H1 (cell line): ENCODE results near the gene UBP1. TPM values are rescaled to one million over a fixed set of nuclear protein-coding genes. Genes with fewer than 3 reads are reported as not detected.

ENCODE experiments used
- CTCF ChIA-PET: fragments of 300-600 bp; sonication (Branson Sonifier 250); formaldehyde crosslinking; loops from one replicate; lab custom pipeline; 2021; ENCODE audit not compliant: partially characterized antibody; lab: Charles Lee
- POLR2A ChIA-PET: fragments of 300-600 bp; sonication (Branson Sonifier 250); formaldehyde crosslinking; loops from one replicate; lab custom pipeline; 2021; ENCODE audit warnings: inconsistent platforms; ENCODE audit not compliant: partially characterized antibody; lab: Charles Lee
- DNase-seq, 2 experiments: peaks; one replicate each; pipeline versions ENCODE4 v3.0.0 to v3.0.0-alpha.2; 2010 to 2022; ENCODE audit warnings: low spot score in 2 of 2, low read depth in 1 of 2, mixed read lengths in 1 of 2
- FAIRE-seq: peaks from 2 replicates; lab custom pipeline; 2011; peaks lifted over from hg19 to GRCh38; lab: Jason Lieb, UNC
- H2AFZ ChIP-seq: 2 replicates; pipeline ENCODE4 v1.8.1; 2012; ENCODE audit warnings: low read length, inconsistent platforms
- H2AK5ac ChIP-seq: 2 replicates; pipeline ENCODE4 v1.6.1; 2013; ENCODE audit warnings: low read depth, low read length
- H2BK120ac ChIP-seq: replicated peaks from 2 replicates; pipeline ENCODE3; 2013; ENCODE audit warnings: low read depth, low read length, inconsistent platforms
- H2BK12ac ChIP-seq: 2 replicates; pipeline ENCODE4 v1.6.1; 2013; ENCODE audit warnings: low read depth, low read length
- H2BK15ac ChIP-seq: 2 replicates; pipeline ENCODE4 v1.6.1; 2013; ENCODE audit warnings: low read length
- H2BK20ac ChIP-seq: 2 replicates; pipeline ENCODE4 v1.6.1; 2013; ENCODE audit warnings: low read length
- H2BK5ac ChIP-seq: 2 replicates; pipeline ENCODE4 v1.6.1; 2013; ENCODE audit warnings: low read depth, low read length
- H3K14ac ChIP-seq: 2 replicates; pipeline ENCODE4 v1.6.1; 2013; ENCODE audit warnings: inconsistent platforms; ENCODE audit not compliant: insufficient read length
- H3K18ac ChIP-seq: 2 replicates; pipeline ENCODE4 v1.6.1; 2013; ENCODE audit warnings: low read length; ENCODE audit errors: extremely low read depth
- H3K23ac ChIP-seq: 2 replicates; pipeline ENCODE4 v1.6.1; 2013; ENCODE audit warnings: inconsistent platforms; ENCODE audit not compliant: insufficient read length
- H3K23me2 ChIP-seq: 2 replicates; pipeline ENCODE4 v1.6.1; 2013; ENCODE audit warnings: low read depth, low read length
- H3K27ac ChIP-seq: 2 replicates; pipeline ENCODE4 v1.6.1; 2011; ENCODE audit warnings: low read depth, low read length, inconsistent platforms
- H3K27me3 ChIP-seq, 4 experiments: replicated peaks in 1 of 4; 1 replicate in 1 of 4; 2 replicates in 3 of 4; pipeline versions ENCODE4 v1.6.1 to v1.8.1; 2011 to 2013; ENCODE audit warnings: low read length in 3 of 4, mild to moderate bottlenecking in 3 of 4, inconsistent platforms in 2 of 4, mixed read lengths in 2 of 4, moderate library complexity in 1 of 4; ENCODE audit not compliant: control insufficient read depth in 3 of 4, insufficient read depth in 3 of 4; ENCODE audit errors: extremely low read depth in 1 of 4
- H3K36me3 ChIP-seq, 4 experiments: 2 replicates each; pipeline versions ENCODE4 v1.6.1 to v1.8.1; 2011 to 2013; ENCODE audit warnings: mild to moderate bottlenecking in 4 of 4, low read length in 3 of 4, moderate library complexity in 2 of 4, control low read depth in 1 of 4, inconsistent platforms in 1 of 4; ENCODE audit not compliant: insufficient read depth in 4 of 4, control insufficient read depth in 2 of 4
- H3K4ac ChIP-seq: replicated peaks from 2 replicates; pipeline ENCODE3; 2013; ENCODE audit warnings: low read length, low read depth, mixed read lengths, inconsistent platforms; ENCODE audit not compliant: insufficient read length
- H3K4me1 ChIP-seq, 4 experiments: replicated peaks in 1 of 4; 1 replicate in 1 of 4; 2 replicates in 3 of 4; pipeline versions ENCODE4 v1.6.1 to v1.8.1; 2011 to 2013; ENCODE audit warnings: low read length in 3 of 4, inconsistent platforms in 2 of 4, mixed read lengths in 1 of 4; ENCODE audit not compliant: insufficient read depth in 4 of 4, control insufficient read depth in 3 of 4
- H3K4me2 ChIP-seq, 2 experiments: 2 replicates each; pipeline versions ENCODE4 v1.6.1 to v1.8.1; 2011 to 2013; ENCODE audit warnings: low read depth in 2 of 2, low read length in 2 of 2, control low read depth in 1 of 2, inconsistent platforms in 1 of 2, mild to moderate bottlenecking in 1 of 2; ENCODE audit not compliant: insufficient read depth in 1 of 2
- H3K4me3 ChIP-seq, 4 experiments: fragments of 200-600, 300-600 bp in 1 of 4; sonication (generic), shearing (Covaris generic), sonication (Bioruptor Twin) in 1 of 4; 2 replicates each; pipeline versions ENCODE4 v1.5.1 to v1.8.1; 2011 to 2016; ENCODE audit warnings: low read length in 4 of 4, low read depth in 3 of 4, control low read depth in 2 of 4, inconsistent platforms in 2 of 4, mild to moderate bottlenecking in 2 of 4, mixed read lengths in 1 of 4, moderate library complexity in 1 of 4; ENCODE audit not compliant: insufficient read depth in 2 of 4; ENCODE audit errors: extremely low read depth in 1 of 4
- H3K56ac ChIP-seq: replicated peaks from 2 replicates; pipeline ENCODE3; 2013; ENCODE audit warnings: low read depth, mild to moderate bottlenecking, mixed read lengths, low read length, inconsistent platforms; ENCODE audit not compliant: insufficient read length
- H3K79me1 ChIP-seq: 2 replicates; pipeline ENCODE4 v1.6.1; 2013; ENCODE audit warnings: low read depth, low read length, control low read depth
- H3K79me2 ChIP-seq, 2 experiments: 2 replicates each; pipeline versions ENCODE4 v1.6.1 to v1.8.1; 2012 to 2013; ENCODE audit warnings: low read length in 2 of 2, mild to moderate bottlenecking in 2 of 2, inconsistent platforms in 1 of 2; ENCODE audit not compliant: insufficient read depth in 2 of 2, control insufficient read depth in 1 of 2
- H3K9ac ChIP-seq, 4 experiments: replicated peaks in 1 of 4; 1 replicate in 1 of 4; 2 replicates in 3 of 4; pipeline versions ENCODE4 v1.6.1 to v1.8.1; 2011 to 2013; ENCODE audit warnings: low read depth in 3 of 4, low read length in 3 of 4, control low read depth in 2 of 4, mild to moderate bottlenecking in 2 of 4, moderate library complexity in 2 of 4, inconsistent platforms in 1 of 4; ENCODE audit errors: extremely low read depth in 1 of 4
- H3K9me3 ChIP-seq, 2 experiments: 2 replicates each; pipeline versions ENCODE4 v1.6.1 to v1.8.1; 2012 to 2013; ENCODE audit warnings: mild to moderate bottlenecking in 2 of 2, moderate library complexity in 2 of 2, control low read depth in 1 of 2, inconsistent platforms in 1 of 2, low read depth in 1 of 2, low read length in 1 of 2, mixed read lengths in 1 of 2; ENCODE audit not compliant: insufficient read depth in 2 of 2
- H4K20me1 ChIP-seq, 2 experiments: replicated peaks in 1 of 2; 2 replicates each; pipeline versions ENCODE3 to v1.8.1; 2011 to 2013; ENCODE audit warnings: inconsistent platforms in 2 of 2, low read length in 2 of 2, mild to moderate bottlenecking in 1 of 2; ENCODE audit not compliant: insufficient read depth in 2 of 2, control insufficient read depth in 1 of 2
- H4K5ac ChIP-seq: 2 replicates; pipeline ENCODE4 v1.6.1; 2013; ENCODE audit warnings: low read length, low read depth, mixed read lengths, inconsistent platforms; ENCODE audit not compliant: insufficient read length
- H4K8ac ChIP-seq: 2 replicates; pipeline ENCODE4 v1.8.0; 2013; ENCODE audit warnings: mild to moderate bottlenecking, moderate library complexity, low read length, inconsistent platforms; ENCODE audit not compliant: insufficient read depth; ENCODE audit errors: extremely low read depth
- H4K91ac ChIP-seq: replicated peaks from 2 replicates; pipeline ENCODE3; 2013; ENCODE audit warnings: low read length, mixed read lengths, inconsistent platforms; ENCODE audit not compliant: insufficient read length
- CHD1 ChIP-seq: IDR thresholded peaks from 2 replicates; pipeline ENCODE4 v1.6.1; 2012; ENCODE audit warnings: low read depth, low read length, improper control_type of control experiment
- EP300 ChIP-seq, 2 experiments: IDR thresholded peaks; 1 replicate in 1 of 2; 2 replicates in 1 of 2; pipeline ENCODE4 v1.6.1; 2011 to 2012; ENCODE audit warnings: low read depth in 2 of 2, low read length in 2 of 2, mild to moderate bottlenecking in 2 of 2, borderline replicate concordance in 1 of 2, inconsistent platforms in 1 of 2, moderate library complexity in 1 of 2
- RAD21 ChIP-seq, 2 experiments: IDR thresholded peaks in 1 of 2; conservative IDR thresholded peaks in 1 of 2; 2 replicates each; pipeline ENCODE4 v1.6.1; 2011; ENCODE audit warnings: low read depth in 2 of 2, low read length in 2 of 2, improper control_type of control experiment in 1 of 2, inconsistent platforms in 1 of 2, mild to moderate bottlenecking in 1 of 2, moderate library complexity in 1 of 2
- USF2 ChIP-seq: IDR thresholded peaks from 2 replicates; pipeline ENCODE4 v1.6.1; 2011; ENCODE audit warnings: low read length, improper control_type of control experiment
- WGBS, 2 experiments: shearing (Covaris generic) in 1 of 2; methylation state at CpG; one replicate each; pipeline versions ENCODE4 v1.1.6 to v1.1.7; 2013 to 2015; ENCODE audit warnings: low lambda C conversion rate in 2 of 2, mixed read lengths in 2 of 2, inconsistent platforms in 1 of 2, low coverage in 1 of 2, missing lambda C conversion rate in 1 of 2; ENCODE audit not compliant: insufficient replicate concordance in 2 of 2, insufficient coverage in 1 of 2, insufficient read length in 1 of 2; ENCODE audit errors: extremely low coverage in 1 of 2, missing lambda C conversion rate in 1 of 2; 5-methylcytosine and 5-hydroxymethylcytosine counted together
- polyA plus RNA-seq, 7 experiments: library from polyadenylated mRNA; depleted of rRNA in 3 of 7; stranded (reverse) in 5 of 7; unstranded in 2 of 7; fragments of >200 nt in 5 of 7; fragments of 200-250 nt in 2 of 7; gene quantifications; 1 replicate in 5 of 7; 2 replicates in 1 of 7; 4 replicates in 1 of 7; pipeline versions ENCODE4 v1.2.1 to v1.2.3, GENCODE V29; 2011 to 2013; ENCODE audit warnings: missing spikeins in 2 of 7, mixed read lengths in 2 of 7
- total RNA-seq: library from RNA; stranded (reverse); fragmentation: NEBNext Ultra II Directional; extraction: Animal tissue kit (Norgen Biotek cat#: 25700); gene quantifications from 2 replicates; pipeline ENCODE4 v1.2.1, GENCODE V29; 2021

Gene UBP1
- total and polyA plus RNA-seq, 2 of the 8 experiments (the other 6 are each of a cell fraction or from before 2014, with no cell fraction given), result 47.3 to 71.9 TPM

GRCh38 chr3:33377489-33377888 is 62.7 kb downstream of the UBP1 start:
- Histone ChIP-seq H3K9ac (no peak overlapping the region), H4K8ac (no peak overlapping the region), H3K18ac (no peak overlapping the region), H2BK120ac (no peak overlapping the region), H2AK5ac (no peak overlapping the region), H2BK5ac (no peak overlapping the region), H3K79me2 (no peaks in the 10 kb centered on the region), H3K4me1 (peaks cover 0 to 6% (median 0%) of the 10 kb centered on the region in 4 experiments; a peak in 1 of 7 replicates), H2AFZ (no peak overlapping the region), H3K36me3 (0 out of 8 replicates have a peak, but pooled peaks cover 0 to 2% (median 0%) of the 10 kb centered on the region in 4 experiments), H4K20me1 (peaks cover 0 to 1% of the 10 kb centered on the region in 2 experiments), H2BK20ac (no peak overlapping the region), H3K79me1 (no peaks in the 10 kb centered on the region), H2BK15ac (no peak overlapping the region), H3K9me3 (no peaks in the 10 kb centered on the region), H3K56ac (no peak overlapping the region), H3K4me2 (no peak overlapping the region), H3K27me3 (no peaks in the 10 kb centered on the region), H4K91ac (no peak overlapping the region), H3K23ac (no peak overlapping the region), H4K5ac (no peak overlapping the region), H3K4ac (no peak overlapping the region), H3K14ac (no peak overlapping the region), H3K27ac (no peak overlapping the region), H3K4me3 (no peak overlapping the region), H3K23me2 (no peaks in the 10 kb centered on the region), H2BK12ac (no peak overlapping the region)
- DNase-seq (no peak), FAIRE-seq (no peak)
- ChIA-PET POLR2A (no interaction called here), CTCF (interaction anchor here (0.6 to 2.6 kb wide), 9 partner anchors 9 to 410 kb away, joined by 3 to 9 read pairs (median 3); no protein-coding TSS in a partner anchor)
- 80% methylated on average over 3 of the region's 3 CpGs; no CpG with 5 or more reads in 1 of the 2 experiments for whole genome bisulfite sequencing, 2 experiments
- no peak for TF ChIP-seq USF2
- TF ChIP-seq RAD21 (IDR thresholded peaks at IDR 0.05 in 1 of 2, conservative IDR thresholded peaks at IDR 0.05 in 1 of 2; ENCODE audit: low read depth in 2 of 2, low read length in 2 of 2), result peak; percentile 42 to 62
- no peak for TF ChIP-seq CHD1
- TF ChIP-seq EP300 (IDR thresholded peaks at IDR 0.05; ENCODE audit: borderline replicate concordance in 1 of 2, low read depth in 2 of 2, low read length in 2 of 2), result no peak
